ENCODE results near the gene HNRNPH3.

HNRNPH3 gene

GRCh38 chr10:68332259-68333057 is 594 bp downstream of the HNRNPH3 start, which contains the start of gene PBLD (continued):
- peak; percentile 51; the same call in 1 of the 2 replicates for TF ChIP-seq ZNF335 (tag by site-specific recombination; conservative IDR thresholded peaks at IDR 0.05)
- peak; percentile 65; the same call in 1 of the 2 replicates for TF ChIP-seq ZNF692 (tag by site-specific recombination; IDR thresholded peaks at IDR 0.05)
- TF ChIP-seq KLF7 (tag by site-specific recombination; IDR thresholded peaks at IDR 0.05; ENCODE audit: borderline replicate concordance), result peak; percentile 57; the same call in 1 of the 2 replicates
- no peak for TF ChIP-seq ZNF350 (tag by site-specific recombination; IDR thresholded peaks at IDR 0.05)
- no peak for TF ChIP-seq ZNF791 (tag by site-specific recombination; IDR thresholded peaks at IDR 0.05)
- 0 out of 2 replicates have a peak, but pooled peaks have one; percentile 55 for TF ChIP-seq ZSCAN23 (tag by site-specific recombination; IDR thresholded peaks at IDR 0.05)
- no peak for TF ChIP-seq ZNF211 (tag by site-specific recombination; IDR thresholded peaks at IDR 0.05; ENCODE audit: low read depth)
- TF ChIP-seq ZNF76 (tag by site-specific recombination; IDR thresholded peaks at IDR 0.05; ENCODE audit: borderline replicate concordance, low read depth), result peak; percentile 75
- no peak for TF ChIP-seq ZNF571 (tag by site-specific recombination; IDR thresholded peaks at IDR 0.05)
- no peak for TF ChIP-seq ZNF621 (tag by site-specific recombination; IDR thresholded peaks at IDR 0.05)
- TF ChIP-seq ZNF132 (tag by site-specific recombination; IDR thresholded peaks at IDR 0.05; ENCODE audit: borderline replicate concordance), result no peak
- TF ChIP-seq ZBTB48 (tag by site-specific recombination; IDR thresholded peaks at IDR 0.05), result peak; percentile 61
- no peak for TF ChIP-seq ZNF596 (tag by site-specific recombination; IDR thresholded peaks at IDR 0.05)
- TF ChIP-seq ZBTB20 (tag by site-specific recombination; IDR thresholded peaks at IDR 0.05), result peak; percentile 59; the same call in 1 of the 2 replicates
- no peak for TF ChIP-seq ZNF645 (tag by site-specific recombination; IDR thresholded peaks at IDR 0.05)
- peak; percentile 62; the same call in 1 of the 2 replicates for TF ChIP-seq KLF17 (tag by site-specific recombination; IDR thresholded peaks at IDR 0.05)
- TF ChIP-seq FEZF1 (tag by site-specific recombination; IDR thresholded peaks at IDR 0.05), result no peak
- TF ChIP-seq ZNF16 (tag by site-specific recombination; IDR thresholded peaks at IDR 0.05; ENCODE audit: low read depth), result no peak
- TF ChIP-seq HOXD13 (CRISPR knock-in tag; IDR thresholded peaks at IDR 0.05; ENCODE audit: borderline replicate concordance), result no peak
- no peak for TF ChIP-seq ZNF174 (tag by site-specific recombination; IDR thresholded peaks at IDR 0.05)
- no peak for TF ChIP-seq ZNF626 (tag by site-specific recombination; IDR thresholded peaks at IDR 0.05)
- no peak for TF ChIP-seq ZNF214 (tag by site-specific recombination; IDR thresholded peaks at IDR 0.05; ENCODE audit: borderline replicate concordance)
- TF ChIP-seq, protein P1, sequence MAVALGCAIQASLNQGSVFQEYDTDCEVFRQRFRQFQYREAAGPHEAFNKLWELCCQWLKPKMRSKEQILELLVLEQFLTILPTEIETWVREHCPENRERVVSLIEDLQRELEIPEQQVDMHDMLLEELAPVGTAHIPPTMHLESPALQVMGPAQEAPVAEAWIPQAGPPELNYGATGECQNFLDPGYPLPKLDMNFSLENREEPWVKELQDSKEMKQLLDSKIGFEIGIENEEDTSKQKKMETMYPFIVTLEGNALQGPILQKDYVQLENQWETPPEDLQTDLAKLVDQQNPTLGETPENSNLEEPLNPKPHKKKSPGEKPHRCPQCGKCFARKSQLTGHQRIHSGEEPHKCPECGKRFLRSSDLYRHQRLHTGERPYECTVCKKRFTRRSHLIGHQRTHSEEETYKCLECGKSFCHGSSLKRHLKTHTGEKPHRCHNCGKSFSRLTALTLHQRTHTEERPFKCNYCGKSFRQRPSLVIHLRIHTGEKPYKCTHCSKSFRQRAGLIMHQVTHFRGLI (tag by site-specific recombination; IDR thresholded peaks at IDR 0.05), result 0 out of 2 replicates have a peak, but pooled peaks have one; percentile 9

Measured in HEK293 (cell line).